GM19239 (cell line): Measurements from ENCODE around the gene GPR12.
A peak's percentile ranks its signal among the peaks of the same experiment; 100 is the strongest.

Experiments used
- DNase-seq: peaks from one replicate; pipeline ENCODE4 v3.0.0; 2011; ENCODE audit warnings: low spot score; ENCODE audit not compliant: insufficient read length
- FAIRE-seq: peaks from 2 replicates; lab custom pipeline; 2011; peaks lifted over from hg19 to GRCh38; lab: Jason Lieb, UNC

Gene GPR12, protein sequence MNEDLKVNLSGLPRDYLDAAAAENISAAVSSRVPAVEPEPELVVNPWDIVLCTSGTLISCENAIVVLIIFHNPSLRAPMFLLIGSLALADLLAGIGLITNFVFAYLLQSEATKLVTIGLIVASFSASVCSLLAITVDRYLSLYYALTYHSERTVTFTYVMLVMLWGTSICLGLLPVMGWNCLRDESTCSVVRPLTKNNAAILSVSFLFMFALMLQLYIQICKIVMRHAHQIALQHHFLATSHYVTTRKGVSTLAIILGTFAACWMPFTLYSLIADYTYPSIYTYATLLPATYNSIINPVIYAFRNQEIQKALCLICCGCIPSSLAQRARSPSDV

DNA sequence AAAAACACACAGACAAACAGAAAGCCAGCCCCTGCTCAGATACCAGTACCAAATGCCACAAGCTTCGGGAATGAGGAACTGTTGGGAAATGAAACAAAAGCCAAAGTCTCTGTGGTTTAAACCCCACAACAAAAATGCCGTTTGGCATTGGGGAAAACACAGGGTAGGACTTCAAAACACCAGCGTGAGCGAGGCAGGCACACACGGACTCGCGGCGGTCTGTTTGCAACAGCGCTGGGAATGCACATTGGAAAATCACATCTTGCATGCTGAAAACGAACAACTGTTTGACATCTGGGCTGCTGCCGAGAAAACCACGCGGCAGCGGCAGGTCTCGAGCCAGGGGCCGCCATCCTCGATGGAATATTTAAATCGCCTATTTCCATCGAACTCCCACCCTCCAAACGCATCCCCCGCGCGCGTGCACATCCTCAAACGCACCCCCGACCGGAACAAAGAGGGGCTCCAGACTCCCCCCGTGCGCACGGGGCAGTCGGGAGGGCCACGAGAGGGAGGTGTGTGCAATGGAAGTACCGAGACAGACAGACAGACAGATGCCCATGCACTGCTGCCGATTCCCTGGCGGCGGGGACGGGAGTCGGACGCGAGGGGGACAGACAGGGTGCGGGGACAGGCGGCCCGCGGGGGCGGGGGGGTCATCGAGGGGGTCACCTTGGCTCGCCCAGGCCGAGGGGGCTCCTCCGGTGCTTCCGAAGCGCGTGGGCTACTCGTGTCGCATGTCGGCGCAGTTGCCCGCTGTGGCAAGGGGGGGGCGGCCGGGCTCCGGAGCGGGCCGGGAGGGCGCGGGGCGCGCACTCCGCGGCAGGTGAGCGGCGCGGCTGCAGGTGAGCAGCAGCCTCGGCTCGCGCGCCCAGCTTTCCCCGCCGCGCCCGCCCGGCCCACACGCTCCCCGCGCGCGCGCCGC lies at the start of gene GPR12:
Gene GPR12, minus strand, starts transcription at position 880 of the 925 bp plus-strand sequence. CDS start 959 bp downstream, outside the sequence.
- FAIRE-seq (no peak), DNase-seq (no peak)

DNA sequence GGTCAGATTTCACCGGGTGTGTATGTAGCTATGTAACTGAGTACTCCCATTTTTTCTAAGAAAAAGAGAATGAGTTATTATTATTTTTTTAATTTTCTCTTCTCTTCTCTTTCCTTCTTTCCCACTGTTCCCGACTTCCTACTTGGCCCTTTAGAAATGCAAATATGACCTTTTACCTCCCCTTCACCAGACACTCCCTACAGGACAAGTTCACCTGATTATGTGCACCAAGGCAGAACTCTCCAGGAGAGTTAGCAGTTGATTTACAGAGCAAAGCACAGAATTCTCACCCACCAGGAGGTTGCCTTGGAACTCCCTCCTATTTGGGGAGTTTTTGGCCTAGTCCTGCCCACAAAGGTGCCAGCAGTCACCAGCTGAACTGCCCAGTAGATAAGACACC lies 49.5 kb upstream of the GPR12 start:
- no peak for FAIRE-seq
- DNase-seq = no peak

DNA sequence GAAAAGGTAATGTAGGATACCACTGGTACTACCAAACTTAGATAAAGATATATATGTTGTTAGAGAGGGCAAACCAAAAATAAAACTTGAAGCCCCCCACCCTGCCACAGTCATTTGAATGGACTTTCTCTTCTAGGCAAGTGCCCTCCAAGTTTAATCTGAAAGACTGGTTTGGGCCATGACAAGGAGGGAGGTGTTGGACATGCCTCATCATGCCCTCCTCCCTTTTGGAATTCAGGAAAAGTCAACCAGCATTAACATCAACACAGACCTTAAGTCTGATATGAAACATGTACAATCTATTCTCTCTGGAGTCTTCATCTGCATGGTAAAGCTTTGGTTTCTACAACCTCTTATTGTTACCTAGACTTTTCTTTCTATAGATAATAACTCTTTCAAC lies 46.3 kb upstream of the GPR12 start:
- DNase-seq (no peak), FAIRE-seq (no peak)

DNA sequence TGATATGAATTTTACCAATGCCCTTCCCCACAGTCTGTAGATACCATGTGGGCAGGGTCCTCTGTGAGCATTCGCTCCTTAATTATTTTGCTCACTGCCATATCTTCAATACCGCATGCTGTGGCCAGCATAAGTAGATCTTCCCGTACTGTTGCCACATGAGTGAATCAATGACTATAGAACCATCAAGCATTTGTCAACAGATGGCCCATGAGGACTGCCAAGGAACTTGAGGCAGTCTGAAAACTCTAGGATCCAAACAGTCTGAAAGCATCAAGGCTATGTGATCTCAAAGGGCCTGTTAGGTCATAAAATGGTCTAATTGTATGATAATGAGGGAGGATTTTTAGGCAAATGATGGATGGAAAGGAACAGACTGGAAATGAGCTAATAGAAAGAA lies 27.4 kb upstream of the GPR12 start:
- FAIRE-seq (no peak), DNase-seq (no peak)

DNA sequence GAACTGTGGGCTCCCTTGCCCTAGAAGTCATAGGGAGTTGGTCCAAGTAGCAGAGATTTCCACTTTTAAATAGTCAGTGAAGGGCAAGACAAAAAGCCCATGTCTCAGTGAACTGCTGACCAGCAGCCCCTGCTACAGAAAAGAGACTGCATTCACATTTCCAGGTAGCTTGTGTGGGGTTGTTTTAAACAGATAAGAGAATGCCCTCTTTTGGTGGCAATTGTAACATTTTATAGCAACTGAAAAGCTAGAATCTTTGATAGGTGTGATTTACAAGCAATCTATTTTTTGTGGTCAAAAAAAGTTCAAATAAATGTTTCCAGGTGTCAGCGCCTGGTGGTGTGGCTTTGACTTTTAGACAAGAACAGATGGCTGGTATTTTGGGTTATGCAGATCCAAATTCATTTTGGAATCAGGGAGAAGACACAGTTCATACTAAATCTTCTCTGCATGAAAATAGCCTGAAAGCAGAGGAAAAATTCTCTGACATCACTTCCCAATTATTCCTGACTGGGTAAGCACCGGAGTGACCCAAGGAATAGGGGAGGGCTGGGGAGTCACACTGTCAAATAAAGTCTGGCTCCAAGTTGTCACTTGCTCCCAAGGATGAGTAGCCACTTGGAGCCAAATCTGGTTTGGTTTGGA lies 26.2 kb upstream of the GPR12 start:
- FAIRE-seq (no peak), DNase-seq (no peak)

DNA sequence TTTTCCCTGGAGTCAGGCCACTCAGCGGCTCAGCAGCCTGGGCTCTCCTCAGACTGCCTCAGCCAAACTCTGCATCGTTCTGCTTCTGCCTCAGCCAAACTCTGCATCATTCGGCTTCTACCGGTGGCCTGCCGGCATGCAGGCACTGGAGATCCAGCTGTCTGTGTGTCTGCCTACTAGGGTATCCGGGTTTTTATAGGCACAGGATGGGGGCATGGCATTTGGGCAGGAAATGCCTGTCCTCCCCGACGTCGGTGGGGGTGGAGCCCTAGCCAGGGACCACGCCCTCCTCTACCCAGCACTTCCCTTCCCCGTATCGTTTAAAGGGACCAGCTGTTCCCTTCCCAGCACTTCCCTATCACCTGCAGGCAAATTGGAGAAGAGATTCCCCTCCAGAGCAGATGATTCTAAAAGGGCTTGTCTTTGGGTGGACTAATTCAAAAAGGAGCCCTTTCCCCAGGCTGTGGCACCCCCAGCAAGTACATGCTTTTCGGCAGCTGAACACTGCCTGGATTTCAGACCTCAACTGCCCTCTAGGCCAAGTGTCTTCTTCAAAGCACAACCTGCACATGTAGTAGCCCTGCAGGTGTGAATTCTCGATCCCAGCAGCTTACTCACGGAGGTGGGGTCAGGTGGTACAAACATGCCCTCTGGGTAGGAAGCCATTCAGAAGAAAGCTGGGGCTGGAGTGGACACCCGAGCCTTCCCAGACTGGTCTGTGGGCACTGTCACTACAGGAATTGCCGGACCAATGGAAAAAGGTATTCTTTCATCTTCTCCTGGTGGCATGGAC lies 25.4 kb upstream of the GPR12 start:
- DNase-seq (no peak), FAIRE-seq (peak; percentile 8)

DNA sequence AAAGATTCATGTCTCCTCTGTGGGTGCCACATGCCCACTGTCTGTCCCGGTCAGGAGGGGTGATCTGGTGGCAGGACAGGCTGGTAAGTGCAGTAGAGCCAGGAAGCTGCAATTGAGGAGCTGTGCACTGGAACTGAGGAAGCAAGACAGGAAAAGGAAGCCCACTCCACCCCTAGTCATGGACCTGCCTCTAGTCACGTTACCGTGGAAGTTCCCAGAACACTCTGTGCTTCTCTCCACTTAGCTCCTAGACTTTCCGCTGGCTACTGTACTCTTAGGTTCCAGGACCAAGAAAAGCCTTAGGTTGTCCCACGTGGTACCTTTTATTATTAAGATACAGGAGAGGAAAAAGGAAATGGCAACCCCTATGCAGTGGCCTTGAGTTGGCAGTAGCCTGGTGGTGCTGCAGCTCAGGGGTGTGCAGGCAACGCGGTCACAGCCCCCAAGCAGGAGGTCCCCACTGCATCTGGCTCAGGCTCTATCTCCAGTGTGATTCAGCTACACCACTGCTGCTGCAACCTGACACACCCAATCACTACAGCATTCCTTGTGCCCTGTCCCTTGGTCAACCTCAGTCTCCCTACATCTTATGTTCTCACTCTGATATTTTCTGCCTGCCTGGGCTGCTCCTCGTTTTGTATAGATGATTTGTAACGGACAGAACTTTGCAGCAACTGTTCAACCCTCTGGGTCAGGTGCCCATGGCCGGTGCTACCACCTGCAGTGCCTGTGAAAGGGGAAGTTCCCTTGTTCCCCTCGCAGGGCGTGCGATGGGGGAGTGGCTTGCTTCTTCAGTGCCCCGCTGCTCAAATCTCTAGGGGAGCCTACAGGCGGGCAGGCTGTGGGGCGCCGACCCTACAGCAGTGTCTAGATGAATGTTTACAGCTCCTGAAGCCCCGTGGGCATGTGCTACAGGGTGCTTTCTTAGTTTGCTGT lies 24.4 kb upstream of the GPR12 start:
- FAIRE-seq (no peak), DNase-seq (no peak)

DNA sequence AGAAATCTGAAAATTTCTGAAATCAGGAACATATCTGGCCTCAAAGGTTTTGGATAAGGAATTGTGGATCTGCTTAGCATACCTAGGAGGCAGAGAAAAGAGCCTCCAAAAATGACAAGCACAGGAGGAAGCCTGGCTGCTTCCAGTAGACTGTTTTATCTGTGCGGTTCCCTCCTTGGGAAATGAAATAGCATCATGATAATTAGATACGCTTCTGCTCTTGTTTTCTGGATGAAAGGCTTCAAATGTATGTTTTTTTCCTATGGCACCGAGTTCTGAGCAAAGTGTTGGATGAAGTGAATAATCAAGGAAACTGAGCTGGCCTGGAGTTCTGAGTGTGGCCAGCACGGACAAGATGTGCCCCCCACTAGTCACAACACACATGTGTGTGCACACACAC lies 19.8 kb upstream of the GPR12 start:
- DNase-seq (no peak), FAIRE-seq (no peak)

DNA sequence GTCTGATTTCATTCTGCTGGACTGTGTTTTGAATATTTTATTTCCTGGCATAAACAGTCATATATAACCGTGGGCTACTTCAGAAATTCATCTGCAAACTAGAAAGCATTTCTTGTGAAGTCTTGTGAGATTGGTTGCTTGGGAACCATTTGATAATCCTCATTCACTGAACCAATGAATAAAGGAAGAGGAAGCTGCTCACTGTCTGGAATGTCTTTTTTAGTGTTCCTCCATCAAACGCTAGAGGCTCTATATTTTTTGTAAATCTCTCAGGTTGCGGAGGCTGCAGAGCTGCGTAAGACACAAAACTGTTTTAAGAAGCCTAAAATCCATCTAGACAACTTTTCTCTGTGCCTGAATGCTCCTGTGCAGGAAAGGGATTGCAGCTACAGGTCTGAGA lies 18.7 kb upstream of the GPR12 start:
- DNase-seq (no peak), FAIRE-seq (no peak)

DNA sequence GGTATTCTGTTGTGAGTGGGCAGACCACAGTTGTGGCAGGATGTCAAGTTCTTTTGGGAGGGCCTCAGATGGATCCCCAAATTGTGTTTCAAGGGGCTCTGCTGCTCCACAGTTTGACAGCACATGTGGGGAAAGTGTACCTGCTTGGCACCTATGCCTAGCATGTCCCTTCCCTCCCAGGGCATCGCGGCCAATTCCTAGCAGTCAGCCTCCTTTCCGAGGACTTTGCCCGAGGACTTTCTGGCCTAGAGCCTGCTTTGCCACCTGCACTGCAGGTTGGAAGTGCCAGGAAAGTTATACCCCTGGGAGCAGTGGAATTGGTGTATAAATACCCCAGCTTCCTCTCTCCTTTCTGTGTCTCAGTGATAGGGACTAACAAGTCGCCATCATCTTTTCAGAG lies 11.9 kb upstream of the GPR12 start:
- FAIRE-seq (no peak), DNase-seq (no peak)

DNA sequence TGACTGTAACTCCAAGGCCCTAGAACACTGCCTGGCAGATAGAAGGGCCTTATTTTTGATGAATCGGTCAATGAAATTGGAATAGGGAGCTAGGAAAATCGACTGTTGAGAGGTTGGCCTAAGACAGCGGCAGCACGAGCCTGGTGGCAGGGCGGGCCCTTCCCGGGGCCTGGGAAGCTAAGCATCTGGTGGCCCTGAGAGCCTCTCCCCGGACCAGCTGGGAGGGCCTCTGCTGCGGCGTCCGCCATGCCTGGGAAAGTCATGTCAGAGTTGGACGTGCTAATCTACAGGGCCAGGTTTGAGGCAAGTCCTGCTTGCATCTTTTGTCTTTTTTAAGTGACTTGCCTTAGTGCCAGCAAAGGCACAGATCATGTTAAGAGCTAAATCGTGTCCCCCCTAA lies 11.2 kb upstream of the GPR12 start:
- FAIRE-seq = no peak
- no peak for DNase-seq

DNA sequence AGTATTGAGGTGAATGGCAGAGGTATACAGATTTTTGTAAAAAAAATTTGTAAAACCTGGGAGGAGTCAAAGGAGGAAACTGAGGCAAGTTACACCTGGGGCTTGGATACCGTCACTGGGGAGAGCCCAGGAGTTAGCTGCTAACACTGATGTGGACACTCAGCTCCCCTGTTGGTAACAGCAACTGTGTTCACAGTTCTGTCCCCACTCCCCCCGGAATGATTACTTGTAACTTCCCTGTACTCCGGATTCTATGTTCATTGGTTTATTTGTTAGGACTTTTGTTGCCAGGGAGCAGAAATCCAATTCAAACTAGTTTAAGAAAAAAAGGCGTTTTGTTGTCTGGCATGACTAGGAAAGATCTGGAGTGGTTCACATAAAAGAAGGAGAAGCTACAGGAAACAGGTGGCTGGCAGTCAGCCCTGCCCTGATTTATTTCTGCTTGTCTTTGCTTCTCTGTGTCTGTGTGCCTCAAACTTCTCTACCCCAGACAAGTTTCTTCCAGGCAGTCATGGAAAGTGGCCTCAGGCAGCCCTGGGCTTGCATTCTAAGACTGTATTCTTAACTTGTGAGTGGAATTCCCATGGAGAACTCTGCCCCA lies 2.3 kb upstream of the GPR12 start:
- no peak for DNase-seq
- FAIRE-seq = no peak

DNA sequence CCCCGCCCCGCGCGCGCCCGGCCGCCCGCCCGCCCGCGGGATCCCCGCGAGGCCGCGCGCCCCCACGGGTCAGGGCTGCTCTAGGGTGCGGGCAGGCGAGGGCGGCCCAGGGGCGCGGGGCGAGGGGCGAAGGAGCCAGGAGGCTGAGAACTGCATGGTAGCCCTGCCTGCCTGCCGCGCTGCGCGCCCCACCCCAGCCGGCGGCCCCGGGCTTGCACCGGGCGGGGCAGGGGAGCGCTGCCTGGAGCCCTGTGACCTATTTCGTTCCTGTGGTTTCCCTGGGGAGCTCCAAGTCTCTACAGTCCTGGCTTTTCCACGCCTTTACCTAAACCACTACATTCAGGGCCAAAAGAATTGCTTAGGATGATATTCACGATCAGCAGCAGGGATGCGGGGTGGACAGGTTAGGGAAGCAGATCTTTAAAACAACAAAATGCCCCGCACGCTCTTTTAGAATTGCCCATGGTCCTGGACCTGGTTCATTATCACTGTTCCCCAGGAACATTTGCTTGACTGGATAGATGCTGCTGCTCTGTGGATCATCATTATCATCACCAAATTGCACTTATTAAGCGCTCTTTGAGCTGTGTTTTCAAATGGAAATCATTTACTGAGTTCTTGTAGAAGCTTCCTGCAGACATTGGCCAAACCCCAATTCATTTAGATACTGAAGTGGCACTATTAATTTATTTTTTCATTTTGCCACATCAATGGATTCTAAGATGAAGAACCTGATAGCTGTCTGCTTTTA lies 421 bp upstream of the GPR12 start:
- no peak for FAIRE-seq

DNA sequence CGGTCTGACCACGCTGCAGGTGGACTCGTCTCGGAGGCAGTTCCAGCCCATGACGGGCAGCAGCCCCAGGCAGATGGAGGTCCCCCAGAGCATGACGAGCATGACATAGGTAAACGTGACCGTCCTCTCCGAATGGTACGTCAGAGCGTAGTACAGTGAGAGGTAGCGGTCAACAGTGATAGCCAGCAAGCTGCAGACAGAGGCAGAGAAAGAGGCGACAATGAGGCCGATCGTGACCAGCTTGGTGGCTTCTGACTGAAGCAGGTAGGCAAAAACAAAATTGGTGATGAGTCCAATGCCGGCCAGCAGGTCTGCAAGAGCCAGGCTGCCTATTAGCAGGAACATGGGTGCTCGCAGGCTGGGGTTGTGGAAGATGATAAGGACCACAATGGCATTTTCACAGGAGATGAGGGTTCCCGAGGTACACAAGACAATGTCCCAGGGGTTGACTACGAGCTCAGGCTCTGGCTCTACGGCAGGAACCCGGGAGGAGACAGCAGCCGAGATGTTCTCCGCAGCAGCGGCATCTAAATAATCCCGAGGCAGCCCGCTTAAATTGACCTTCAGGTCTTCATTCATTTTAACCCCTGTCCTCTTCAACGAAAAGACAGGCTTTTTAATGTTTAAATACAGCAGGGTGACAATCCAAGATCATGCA lies 1.2 kb downstream of the GPR12 start:
- DNase-seq (no peak), FAIRE-seq (no peak)

More for the DNA sequence above, 421 bp upstream of the GPR12 start:
- DNase-seq = no peak

DNA sequence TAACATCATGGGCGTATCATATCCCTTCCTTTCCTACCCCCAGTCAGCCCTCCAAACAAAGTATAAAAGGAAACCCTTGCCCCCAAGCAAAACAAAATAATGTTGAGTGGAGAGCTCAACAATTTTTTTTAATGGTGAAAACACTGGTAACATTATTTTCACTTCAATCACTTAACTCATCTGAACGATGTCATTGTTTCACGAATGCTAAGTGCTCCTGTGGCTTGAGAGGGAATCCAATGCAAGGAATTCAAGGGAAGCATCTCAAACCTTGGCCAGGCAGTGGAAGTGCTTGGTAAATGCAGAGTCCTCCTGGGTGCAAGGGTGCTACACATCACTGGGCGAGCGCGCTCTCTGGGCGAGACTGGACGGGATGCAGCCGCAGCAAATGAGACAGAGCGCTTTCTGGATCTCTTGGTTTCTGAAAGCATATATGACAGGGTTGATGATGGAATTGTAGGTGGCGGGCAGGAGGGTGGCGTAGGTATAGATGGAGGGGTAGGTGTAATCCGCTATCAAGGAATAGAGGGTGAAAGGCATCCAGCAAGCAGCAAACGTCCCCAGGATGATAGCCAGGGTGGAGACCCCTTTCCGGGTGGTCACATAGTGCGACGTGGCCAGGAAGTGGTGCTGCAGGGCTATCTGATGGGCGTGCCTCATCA lies 2.0 kb downstream of the GPR12 start:
- DNase-seq (no peak), FAIRE-seq (no peak)

DNA sequence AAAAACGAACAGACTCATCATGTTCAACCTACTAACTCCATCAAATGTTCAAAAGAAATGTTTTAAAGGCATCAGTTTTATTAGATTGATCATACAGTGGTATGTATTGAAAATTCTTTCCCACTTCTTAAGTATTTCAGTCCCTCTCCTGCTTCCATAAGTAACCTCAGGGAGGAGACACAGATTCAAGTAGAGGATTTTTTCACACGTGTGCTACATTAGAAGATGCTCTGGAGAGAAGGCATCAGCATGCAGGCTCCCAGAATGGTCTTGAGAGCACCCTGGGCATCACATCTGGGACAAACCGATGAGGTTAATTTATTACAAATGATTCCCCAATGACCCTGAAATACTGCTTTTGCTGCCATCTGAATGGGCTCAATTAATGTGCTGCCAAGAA lies 3.6 kb downstream of the GPR12 start:
- no peak for FAIRE-seq
- no peak for DNase-seq

DNA sequence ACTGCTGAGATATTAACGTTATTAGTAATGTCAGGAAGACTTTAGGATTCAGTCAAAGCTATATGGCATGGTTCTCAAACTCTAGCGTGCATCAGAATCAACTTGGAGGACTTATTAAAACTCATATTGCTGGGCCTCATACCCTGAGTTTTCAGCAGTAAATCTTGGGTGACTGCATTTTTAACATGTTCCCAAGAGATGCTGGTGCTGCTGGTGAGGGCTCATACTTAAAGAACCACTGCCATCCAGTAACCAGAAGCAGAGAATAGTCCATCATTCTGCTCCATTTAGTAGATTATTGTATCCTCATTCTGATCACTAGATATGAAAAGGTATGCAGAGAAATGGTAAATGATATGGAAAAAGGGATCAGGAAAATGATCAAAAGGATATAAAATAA lies 7.9 kb downstream of the GPR12 start:
- FAIRE-seq = no peak
- DNase-seq = no peak
